GM10248 (cell line): ENCODE data around the gene RNF220.
A peak's percentile ranks its signal among the peaks of the same experiment; 100 is the strongest.

Experiments used
- CTCF ChIA-PET: fragments of 300-600 bp; sonication (Branson Sonifier 250); formaldehyde crosslinking; extraction: SDS; loops from one replicate; lab custom pipeline; 2021; ENCODE audit warnings: antibody characterized with exemption; lab: Yijun Ruan, JAX
- POLR2A ChIA-PET: fragments of 350-650 bp; sonication (Branson Sonifier 250); formaldehyde crosslinking; extraction: SDS; loops from one replicate; lab custom pipeline; 2020; ENCODE audit warnings: antibody characterized with exemption; lab: Yijun Ruan, JAX
- DNase-seq: peaks from one replicate; pipeline ENCODE4 v3.0.0; 2012; ENCODE audit errors: extremely low spot score
- TF ChIP-seq, protein P1 (sequence below): IDR thresholded peaks from 2 replicates; pipeline ENCODE4 v1.5.1; 2012; ENCODE audit warnings: mild to moderate bottlenecking, low read depth; ENCODE audit errors: extremely low read depth, missing control alignments, control extremely low read depth

The RNF220 gene

DNA sequence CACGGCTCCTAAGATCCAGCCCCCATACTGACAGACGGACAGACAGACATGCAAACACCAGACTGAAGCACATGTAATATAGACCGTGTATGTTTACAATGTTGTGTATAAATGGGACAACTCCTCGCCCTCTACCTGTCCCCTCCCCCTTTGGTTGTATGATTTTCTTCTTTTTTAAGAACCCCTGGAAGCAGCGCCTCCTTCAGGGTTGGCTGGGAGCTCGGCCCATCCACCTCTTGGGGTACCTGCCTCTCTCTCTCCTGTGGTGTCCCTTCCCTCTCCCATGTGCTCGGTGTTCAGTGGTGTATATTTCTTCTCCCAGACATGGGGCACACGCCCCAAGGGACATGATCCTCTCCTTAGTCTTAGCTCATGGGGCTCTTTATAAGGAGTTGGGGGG lies 246.0 kb downstream of the RNF220 start:
- ChIA-PET POLR2A (interaction anchor here (0.6 to 1.8 kb wide), 5 partner anchors 9 to 620 kb away, joined by 3 to 8 read pairs (median 3); no protein-coding TSS in a partner anchor), CTCF (interaction anchor here (1.2 to 8.6 kb wide), 11 partner anchors 12 to 434 kb away, joined by 3 to 204 read pairs (median 25); partner anchors contain the start of genes ARMH1 and TMEM53)
- TF ChIP-seq, protein P1, sequence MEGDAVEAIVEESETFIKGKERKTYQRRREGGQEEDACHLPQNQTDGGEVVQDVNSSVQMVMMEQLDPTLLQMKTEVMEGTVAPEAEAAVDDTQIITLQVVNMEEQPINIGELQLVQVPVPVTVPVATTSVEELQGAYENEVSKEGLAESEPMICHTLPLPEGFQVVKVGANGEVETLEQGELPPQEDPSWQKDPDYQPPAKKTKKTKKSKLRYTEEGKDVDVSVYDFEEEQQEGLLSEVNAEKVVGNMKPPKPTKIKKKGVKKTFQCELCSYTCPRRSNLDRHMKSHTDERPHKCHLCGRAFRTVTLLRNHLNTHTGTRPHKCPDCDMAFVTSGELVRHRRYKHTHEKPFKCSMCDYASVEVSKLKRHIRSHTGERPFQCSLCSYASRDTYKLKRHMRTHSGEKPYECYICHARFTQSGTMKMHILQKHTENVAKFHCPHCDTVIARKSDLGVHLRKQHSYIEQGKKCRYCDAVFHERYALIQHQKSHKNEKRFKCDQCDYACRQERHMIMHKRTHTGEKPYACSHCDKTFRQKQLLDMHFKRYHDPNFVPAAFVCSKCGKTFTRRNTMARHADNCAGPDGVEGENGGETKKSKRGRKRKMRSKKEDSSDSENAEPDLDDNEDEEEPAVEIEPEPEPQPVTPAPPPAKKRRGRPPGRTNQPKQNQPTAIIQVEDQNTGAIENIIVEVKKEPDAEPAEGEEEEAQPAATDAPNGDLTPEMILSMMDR, result no peak
- DNase-seq, result no peak

DNA sequence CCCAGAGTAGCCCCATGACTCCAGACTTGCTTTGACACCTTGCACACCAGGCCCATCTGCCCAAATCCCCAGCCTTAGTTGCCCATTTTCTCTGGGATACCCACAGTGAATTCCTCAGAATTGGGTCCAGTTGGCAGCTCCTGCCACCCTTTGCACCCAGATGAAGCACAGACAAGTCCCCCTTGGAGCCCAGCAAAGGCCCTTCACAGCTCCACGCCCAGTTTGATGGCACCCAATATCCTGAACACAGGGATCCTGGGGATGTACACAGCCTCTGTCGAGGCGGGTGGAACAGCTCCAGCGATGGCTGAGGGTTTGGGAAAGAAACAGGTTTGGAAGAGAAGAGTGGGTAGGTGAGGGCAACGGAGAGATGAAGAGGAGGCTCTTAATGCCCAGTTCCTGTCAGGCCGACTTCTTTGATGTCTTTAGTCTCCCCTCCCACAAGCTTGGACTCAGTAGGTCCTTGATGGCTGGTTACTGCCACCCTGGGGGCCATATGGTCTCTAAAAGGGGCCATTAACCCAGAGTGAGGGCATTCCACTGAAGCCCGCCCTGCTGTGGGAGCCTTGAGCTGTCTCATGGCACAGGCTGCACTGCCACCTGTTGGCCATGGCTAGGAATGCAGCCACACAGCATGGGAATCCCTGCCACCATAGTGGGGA lies 247.5 kb downstream of the RNF220 start:
- peak; percentile 84 for DNase-seq
- POLR2A ChIA-PET, result interaction anchor here (1.1 to 1.8 kb wide), 2 partner anchors 11 to 167 kb away, joined by 3 to 8 read pairs; no protein-coding TSS in a partner anchor

GRCh38 chr1:44653107-44653964 lies 248.3 kb downstream of the RNF220 start:
- POLR2A ChIA-PET, result no interaction called here
- TF ChIP-seq, protein P1, result no peak

More for the DNA sequence above, 247.5 kb downstream of the RNF220 start:
- TF ChIP-seq, protein P1, result peak; percentile 98
- CTCF ChIA-PET, result interaction anchor here (0.7 to 8.6 kb wide), 65 partner anchors 10 to 659 kb away, joined by 3 to 204 read pairs (median 5); partner anchors contain the start of genes ARMH1, DMAP1 and TMEM53

GRCh38 chr1:44654621-44655187 lies 249.6 kb downstream of the RNF220 start:
- ChIA-PET CTCF (interaction anchor here (0.9 to 2.9 kb wide), 12 partner anchors 8 to 83 kb away, joined by 3 to 16 read pairs (median 6); partner anchors contain the start of genes ARMH1 and TMEM53), POLR2A (no interaction called here)

More at GRCh38 chr1:44653107-44653964, 248.3 kb downstream of the RNF220 start:
- CTCF ChIA-PET, result interaction anchor here (0.7 to 8.6 kb wide), 57 partner anchors 10 to 660 kb away, joined by 3 to 204 read pairs (median 5); partner anchors contain the start of genes ARMH1, DMAP1 and TMEM53
- no peak for DNase-seq

DNA sequence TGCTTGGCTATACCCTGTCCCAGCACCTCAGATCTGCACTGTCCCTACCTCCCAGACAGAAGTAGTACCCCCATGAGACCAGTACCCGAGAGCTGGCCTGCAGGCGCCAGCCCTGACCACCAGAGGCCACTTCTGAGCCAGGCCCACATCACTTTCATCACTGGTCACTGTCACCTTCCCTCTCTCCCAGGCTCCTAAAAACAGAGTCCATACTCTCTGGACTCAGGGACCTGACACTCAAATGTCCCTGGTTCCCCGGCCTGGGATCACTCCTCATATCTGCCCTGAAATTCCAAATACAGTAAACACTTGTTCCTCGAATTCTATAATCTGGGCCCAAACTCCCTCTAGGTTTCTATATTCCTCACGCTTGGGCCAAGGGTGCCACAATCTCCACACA lies 250.6 kb downstream of the RNF220 start:
- ChIA-PET CTCF (interaction anchor here (0.9 to 2.9 kb wide), 10 partner anchors 8 to 83 kb away, joined by 3 to 16 read pairs (median 8); partner anchors contain the start of genes ARMH1 and TMEM53), POLR2A (no interaction called here)
- TF ChIP-seq, protein P1, result peak; percentile 69
- peak; percentile 61 for DNase-seq

More at GRCh38 chr1:44654621-44655187, 249.6 kb downstream of the RNF220 start:
- TF ChIP-seq, protein P1, result no peak
- DNase-seq, result no peak
